Measurements from ENCODE around the gene THRB.

The THRB gene

GRCh38 chr3:24494618-24495325, at the start of gene THRB:
Gene THRB, minus strand, starts transcription at chr3:24494850.
- no peak for DNase-seq (ENCODE audit: low read depth)

GRCh38 chr3:24541935-24542334, 47.3 kb upstream of the THRB start:
- no peak for DNase-seq (ENCODE audit: low read depth)

DNA sequence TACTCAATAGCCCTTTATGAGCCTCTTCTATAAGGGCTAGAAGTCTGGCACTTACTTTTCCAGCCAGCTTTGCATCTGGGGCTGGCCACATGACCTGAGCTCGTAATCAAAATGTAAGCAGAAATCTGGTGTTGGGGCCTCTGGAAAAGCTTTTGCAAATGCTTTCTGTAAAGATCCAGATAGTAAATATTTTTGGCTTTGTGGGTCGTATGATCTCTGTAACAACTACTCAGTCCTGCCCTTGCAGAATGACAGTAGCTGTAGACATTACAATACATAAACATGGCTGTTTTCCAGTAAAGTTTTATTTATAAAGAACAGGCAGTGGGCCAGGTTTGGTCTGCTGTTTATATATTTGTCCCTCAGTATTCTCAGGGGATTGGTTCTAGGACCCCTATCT, 46.2 kb upstream of the THRB start:
- no peak for DNase-seq (ENCODE audit: low read depth)

DNA sequence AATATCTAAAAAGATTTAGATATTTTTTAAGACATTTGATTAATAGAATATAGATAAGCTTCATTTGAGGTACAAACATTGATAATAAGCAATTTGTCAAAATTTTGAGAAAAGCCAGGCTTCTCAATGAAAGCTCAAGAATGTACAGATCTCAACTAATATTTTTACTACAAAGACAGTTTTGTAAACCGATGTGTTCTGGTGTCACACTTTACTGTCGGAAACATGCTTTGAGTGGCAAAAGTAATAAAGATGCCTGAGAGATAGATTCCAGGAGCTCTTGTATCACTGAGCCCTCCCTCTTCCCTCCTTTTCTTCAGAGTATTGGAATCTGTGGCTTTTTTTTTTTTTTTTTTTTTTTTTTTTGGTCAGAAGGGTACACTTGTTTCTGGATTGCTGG, 45.0 kb upstream of the THRB start:
- no peak for DNase-seq (ENCODE audit: low read depth)

DNA sequence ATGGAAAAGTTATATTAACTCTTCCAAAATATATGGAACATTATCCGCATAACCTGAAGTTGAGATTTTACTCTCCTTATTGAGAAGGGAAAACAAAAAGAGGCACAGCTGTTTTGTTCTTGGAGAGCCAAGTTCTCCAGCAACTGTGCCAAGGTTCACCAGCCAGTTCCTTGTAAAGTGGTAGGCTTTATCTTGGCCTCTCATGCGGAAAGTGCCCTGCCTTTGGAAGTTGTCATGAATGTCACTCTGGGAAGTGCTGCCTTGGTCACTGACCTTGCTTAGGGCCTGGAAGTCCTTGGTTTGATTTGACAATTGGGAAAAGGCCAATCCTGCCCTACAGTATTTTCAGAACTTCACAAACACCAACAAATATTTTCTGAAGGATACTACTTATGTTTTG, 44.2 kb upstream of the THRB start:
- no peak for DNase-seq (ENCODE audit: low read depth)

DNA sequence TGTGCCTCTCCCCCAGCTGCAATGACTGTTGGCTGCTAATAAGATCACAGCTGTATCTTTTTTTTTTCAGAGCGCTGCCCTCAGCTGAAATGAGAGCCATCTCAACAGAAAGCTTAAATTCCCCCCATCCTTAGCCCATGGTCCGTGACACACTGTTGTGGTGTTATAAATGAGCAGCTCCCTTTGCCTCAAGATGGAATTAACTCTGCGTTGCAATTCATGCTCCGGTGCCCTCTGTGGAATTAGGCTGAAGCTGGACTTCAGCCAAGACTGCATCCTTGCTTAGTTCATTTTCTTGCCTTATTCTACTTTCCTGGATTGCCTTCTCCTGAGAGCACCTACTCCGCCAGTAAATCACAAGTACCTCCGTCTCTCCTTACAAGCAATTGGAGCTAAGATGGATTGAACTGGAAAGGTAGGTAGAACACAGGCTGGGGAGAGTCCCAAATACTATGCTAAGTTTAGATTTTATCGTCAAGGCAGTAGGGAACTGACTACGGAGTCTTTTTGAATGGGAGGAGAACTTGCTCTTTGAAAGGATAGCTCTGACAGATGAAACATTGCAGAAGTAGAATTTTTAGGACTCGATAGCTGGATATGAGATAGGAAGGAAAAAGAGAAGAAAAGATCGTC, 39.0 kb upstream of the THRB start:
- no peak for DNase-seq (ENCODE audit: low read depth)

DNA sequence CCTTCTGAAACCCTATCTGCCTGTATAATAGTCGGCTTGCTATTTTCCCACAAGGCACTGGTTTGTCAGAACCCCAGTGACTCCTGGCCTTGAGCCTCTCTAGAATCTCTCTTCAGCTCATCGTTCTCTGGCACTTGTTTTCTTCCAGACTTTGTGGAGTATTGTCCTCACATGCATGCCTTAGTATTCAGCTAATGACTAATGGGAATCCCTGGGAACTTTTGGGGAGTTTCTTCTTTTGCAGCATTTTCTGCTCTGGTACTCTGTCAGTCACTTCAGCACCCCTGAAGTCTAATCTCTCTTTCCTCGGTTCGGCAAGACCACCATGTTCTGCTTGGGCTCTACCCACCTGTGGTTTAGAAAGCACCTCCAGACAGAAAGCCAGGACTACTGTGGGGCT, 35.8 kb upstream of the THRB start:
- DNase-seq (ENCODE audit: low read depth) = no peak

DNA sequence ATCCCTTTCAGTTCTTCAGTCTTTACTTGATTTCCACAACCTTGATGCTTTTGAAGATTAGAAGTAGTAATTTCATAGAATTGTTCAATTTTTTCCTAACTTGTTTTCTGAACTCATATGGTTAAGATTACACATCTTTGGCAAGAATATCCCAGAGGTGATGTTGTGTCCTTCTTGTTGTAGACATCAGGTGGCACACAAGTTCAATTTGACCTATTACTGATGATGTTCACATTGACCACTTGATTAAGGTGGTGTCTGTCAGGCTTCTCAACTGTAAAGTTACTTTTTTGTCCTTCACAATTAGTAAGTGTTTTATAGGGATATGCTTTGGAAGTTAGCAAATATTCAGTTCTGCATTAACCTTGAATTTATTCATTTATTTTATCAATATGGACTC, 34.6 kb upstream of the THRB start:
- DNase-seq (ENCODE audit: low read depth) = no peak

DNA sequence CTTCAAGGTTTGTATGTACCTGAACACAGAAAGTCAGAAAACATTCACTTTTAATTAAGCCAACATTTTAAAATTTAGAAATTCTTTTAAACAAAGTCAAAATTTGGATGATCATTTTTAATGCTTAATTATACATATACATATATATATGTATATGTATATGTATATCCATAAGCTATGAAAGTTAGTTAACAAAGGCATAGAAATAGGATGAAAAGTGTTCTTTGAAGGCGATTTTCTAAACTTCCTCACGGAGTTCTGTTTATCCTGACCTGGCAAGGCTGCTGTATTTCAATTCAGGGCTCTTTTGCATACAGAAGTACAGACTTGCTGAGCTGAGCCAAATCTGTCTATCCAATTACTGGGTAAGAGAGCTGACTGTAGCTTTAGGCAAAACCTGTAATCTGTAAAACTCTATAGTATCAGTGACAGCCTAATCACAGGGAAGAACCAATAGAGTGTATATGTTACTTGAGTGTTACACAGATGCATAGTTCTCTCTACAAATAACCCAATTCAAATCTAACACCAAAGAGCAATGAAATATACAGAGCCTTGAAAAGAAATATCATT, 32.1 kb upstream of the THRB start:
- no peak for DNase-seq (ENCODE audit: low read depth)

GRCh38 chr3:24525557-24525956, 30.9 kb upstream of the THRB start:
- DNase-seq (ENCODE audit: low read depth) = no peak

GRCh38 chr3:24525022-24525421, 30.4 kb upstream of the THRB start:
- DNase-seq (ENCODE audit: low read depth) = no peak

- DNase-seq (ENCODE audit: low read depth) = no peak
Observed at GRCh38 chr3:24523988-24524727, 29.5 kb upstream of the THRB start.

- no peak for DNase-seq (ENCODE audit: low read depth)
Observed at GRCh38 chr3:24523215-24523614, 28.6 kb upstream of the THRB start.

- no peak for DNase-seq (ENCODE audit: low read depth)
Observed at GRCh38 chr3:24522146-24522579, 27.5 kb upstream of the THRB start.

GRCh38 chr3:24521420-24522145, 26.9 kb upstream of the THRB start:
- no peak for DNase-seq (ENCODE audit: low read depth)

DNA sequence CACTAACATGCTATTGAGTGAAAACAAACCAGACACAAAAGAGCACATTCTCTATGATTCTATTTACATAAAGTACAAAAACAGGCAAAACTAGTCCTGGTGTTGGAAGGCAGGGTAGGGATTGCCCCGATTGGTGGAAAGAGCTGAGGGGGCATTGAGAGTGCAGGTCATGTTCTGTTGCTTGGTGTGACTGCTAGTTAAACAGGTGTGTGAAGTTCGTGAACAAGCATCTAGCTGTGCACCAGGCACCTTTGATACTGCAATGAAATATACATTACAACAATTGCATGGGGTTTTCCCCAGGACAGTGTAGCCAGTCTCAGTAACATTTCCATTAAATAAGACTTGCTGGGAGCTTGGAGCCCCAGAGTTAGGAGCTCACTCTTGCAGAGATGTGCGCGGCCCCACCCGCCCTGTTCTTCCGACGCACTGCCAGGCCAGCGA, 26.3 kb upstream of the THRB start:
- no peak for DNase-seq (ENCODE audit: low read depth)

DNA sequence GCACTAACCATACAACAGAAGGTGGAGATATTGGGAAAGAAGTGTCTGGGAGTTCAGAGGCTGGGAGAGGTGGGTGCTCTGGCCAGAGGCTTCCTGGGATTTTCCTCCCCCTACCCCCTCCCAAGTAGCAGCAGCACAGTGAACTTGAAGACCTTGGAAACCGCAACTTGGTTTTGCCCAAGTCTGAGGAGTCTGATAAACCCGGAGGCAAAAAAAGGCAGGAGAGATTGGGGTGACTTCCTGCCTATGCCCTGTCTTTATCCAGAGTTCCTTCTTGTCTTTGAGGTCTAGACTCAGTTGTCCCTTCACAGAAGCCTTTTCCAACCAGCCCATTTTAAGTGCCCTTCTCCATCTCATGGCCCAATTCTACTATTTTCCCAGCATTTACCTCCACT, 25.4 kb upstream of the THRB start:
- DNase-seq (ENCODE audit: low read depth) = no peak

GRCh38 chr3:24519368-24520100, 24.9 kb upstream of the THRB start:
- DNase-seq (ENCODE audit: low read depth) = no peak

GRCh38 chr3:24518990-24519367, 24.3 kb upstream of the THRB start:
- DNase-seq (ENCODE audit: low read depth) = no peak

- no peak for DNase-seq (ENCODE audit: low read depth)
Observed at GRCh38 chr3:24514119-24514518, 19.5 kb upstream of the THRB start.

DNA sequence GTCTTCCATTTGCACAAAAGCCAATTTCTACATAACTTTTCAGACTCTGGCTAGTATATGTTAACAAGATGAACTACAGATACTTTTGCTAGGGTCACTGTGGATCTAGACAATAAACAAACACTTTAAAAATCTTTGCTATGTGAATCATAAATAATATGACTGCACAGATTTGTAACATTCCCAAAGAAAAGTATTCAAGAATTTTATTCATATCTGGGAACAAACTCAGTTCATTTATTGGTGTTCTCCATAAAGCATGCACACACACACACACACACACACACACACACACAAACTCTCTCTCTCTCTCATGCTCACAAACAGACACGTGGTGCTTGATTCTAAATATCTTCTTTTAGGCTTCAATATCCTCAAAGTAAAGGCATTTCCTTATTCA, 18.8 kb upstream of the THRB start:
- no peak for DNase-seq (ENCODE audit: low read depth)

Measured in GM04503 (cell line).